Lower leg skin (tissue), 4 donors: ENCODE data around the gene NGB. TPM values are rescaled to one million over a fixed set of nuclear protein-coding genes. Genes with fewer than 3 reads are reported as not detected.

Experiments
- DNase-seq, 2 donors: peaks; one replicate each; pipeline ENCODE4 v3.0.0-alpha.2; 2019; ENCODE audit warnings: low spot score in 2 of 2
- H3K4me3 ChIP-seq: fragments of 200-600 bp; sonication (generic); 2 replicates; pipeline ENCODE4 v1.5.1; 2017; ENCODE audit warnings: mild to moderate bottlenecking, low read depth; ENCODE audit not compliant: poor library complexity, severe bottlenecking
- POLR2A ChIP-seq, 2 donors: fragments of 450-650 bp; IDR thresholded peaks; one replicate each; pipeline ENCODE4 v1.6.1; 2016 to 2017; ENCODE audit warnings: antibody characterized with exemption in 2 of 2, mild to moderate bottlenecking in 1 of 2, moderate library complexity in 1 of 2
- WGBS, 2 donors: methylation state at CpG; one replicate each; pipeline ENCODE4 v1.1.5; 2018; 5-methylcytosine and 5-hydroxymethylcytosine counted together
- intact Hi-C: fragments of 100-400 bp; cut with DNase I; formaldehyde crosslinking; loops from one replicate; pipeline ENCODE4 v1.15.0; 2023; ENCODE audit warnings: low total_unique reads
- total RNA-seq, 4 donors: library from RNA; depleted of rRNA; stranded (reverse); fragments of >200 nt; gene quantifications; one replicate each; pipeline ENCODE4 v1.1.0, GENCODE V29; 2016
- TF ChIP-seq, protein P1 (sequence below), 3 donors: fragments of 450-650 bp; IDR thresholded peaks; one replicate each; pipeline ENCODE4 v1.5.1; 2016; ENCODE audit warnings: antibody characterized with exemption in 3 of 3, mild to moderate bottlenecking in 3 of 3, moderate library complexity in 2 of 3

Gene NGB
- total RNA-seq, 4 donors from 2014 or later = not detected

DNA sequence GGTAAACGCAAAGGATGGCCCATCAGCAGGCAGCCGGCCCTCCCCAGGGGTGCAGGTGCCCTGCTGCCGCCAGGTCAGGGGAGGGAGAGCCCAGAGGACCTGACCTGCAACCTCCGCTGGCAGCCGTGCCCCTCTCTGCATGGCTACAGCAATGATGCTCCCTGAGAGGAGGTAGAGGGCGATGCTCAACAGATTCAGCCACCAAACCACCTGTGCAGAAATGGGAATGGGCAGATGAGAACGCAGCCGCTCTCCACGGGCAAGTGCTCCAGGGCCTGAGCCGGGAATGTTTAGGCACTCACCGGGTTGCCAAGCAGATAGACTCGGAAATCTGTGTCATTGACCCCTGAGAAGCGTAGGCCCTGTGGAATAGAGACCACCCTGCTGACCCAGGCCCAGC is 8.7 kb upstream of the NGB start:
- no peak for DNase-seq
- intact Hi-C loops = no loop called here
- H3K4me3 ChIP-seq = no peak overlapping the region
- TF ChIP-seq POLR2A (IDR thresholded peaks at IDR 0.05) = no peak
- TF ChIP-seq, protein P1, sequence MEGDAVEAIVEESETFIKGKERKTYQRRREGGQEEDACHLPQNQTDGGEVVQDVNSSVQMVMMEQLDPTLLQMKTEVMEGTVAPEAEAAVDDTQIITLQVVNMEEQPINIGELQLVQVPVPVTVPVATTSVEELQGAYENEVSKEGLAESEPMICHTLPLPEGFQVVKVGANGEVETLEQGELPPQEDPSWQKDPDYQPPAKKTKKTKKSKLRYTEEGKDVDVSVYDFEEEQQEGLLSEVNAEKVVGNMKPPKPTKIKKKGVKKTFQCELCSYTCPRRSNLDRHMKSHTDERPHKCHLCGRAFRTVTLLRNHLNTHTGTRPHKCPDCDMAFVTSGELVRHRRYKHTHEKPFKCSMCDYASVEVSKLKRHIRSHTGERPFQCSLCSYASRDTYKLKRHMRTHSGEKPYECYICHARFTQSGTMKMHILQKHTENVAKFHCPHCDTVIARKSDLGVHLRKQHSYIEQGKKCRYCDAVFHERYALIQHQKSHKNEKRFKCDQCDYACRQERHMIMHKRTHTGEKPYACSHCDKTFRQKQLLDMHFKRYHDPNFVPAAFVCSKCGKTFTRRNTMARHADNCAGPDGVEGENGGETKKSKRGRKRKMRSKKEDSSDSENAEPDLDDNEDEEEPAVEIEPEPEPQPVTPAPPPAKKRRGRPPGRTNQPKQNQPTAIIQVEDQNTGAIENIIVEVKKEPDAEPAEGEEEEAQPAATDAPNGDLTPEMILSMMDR (IDR thresholded peaks at IDR 0.05) = no peak
- WGBS, 2 donors = 93 to 95% methylated on average over 13 of the region's 13 CpGs

DNA sequence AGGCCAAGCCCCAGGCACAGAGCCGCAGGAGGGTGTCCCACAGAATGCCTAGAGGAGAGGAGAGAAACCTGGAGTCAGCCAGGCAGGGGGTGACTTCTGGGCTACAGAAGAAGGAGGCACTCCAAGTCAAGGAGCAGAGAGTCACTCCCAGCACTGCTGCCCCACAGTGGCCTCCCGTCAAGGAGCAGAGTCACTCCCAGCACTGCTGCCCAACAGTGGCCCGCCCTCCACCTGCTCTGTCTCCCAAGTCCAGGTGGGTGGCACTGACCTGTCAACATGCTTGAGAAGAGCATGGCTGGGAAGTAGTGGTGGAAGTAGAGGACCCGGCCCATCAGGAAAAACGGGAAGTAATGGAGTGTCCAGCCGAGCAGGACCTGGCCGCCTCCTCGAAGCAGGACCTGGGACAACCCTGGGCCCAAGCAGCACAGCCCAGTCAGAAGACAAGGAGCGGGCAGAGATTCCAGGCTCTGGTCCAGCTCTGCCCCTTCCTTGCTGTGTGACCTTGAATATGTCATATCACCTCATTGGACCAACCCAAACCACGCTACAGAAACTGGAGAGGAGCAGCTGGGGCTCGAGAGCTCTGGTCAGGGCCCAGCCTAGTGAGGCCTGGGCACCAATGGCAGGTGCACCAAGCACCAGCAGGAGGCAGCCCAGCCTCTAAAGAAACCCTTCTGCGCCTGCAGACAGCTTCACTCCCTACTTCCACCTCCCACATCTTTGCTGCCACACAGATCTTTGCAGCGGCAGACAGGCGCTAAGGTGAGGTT is 7.6 kb upstream of the NGB start:
- intact Hi-C loops = no loop called here
- TF ChIP-seq POLR2A (IDR thresholded peaks at IDR 0.05) = no peak
- no peak for DNase-seq
- 90 to 93% methylated on average over 14 of the region's 14 CpGs for WGBS, 2 donors
- no peak overlapping the region for H3K4me3 ChIP-seq

DNA sequence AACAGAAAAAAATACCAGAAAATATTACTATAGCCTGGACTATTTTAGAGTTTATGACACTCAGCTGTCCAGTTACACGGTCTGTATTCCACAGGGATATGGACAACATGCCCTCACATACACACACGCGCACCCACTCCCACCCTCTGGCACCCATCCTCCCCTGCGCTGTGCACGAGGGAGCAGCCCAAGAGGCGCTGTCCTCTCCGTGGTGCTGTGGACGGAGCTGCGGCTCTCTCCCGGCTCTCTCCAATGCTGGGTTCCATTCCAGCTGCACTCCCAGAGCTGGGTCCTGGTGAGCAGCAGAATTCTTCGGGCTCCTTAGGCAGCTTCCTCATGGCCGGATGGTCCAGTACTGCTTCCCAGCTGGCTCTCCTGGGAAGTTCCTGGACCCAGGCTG is 6.0 kb upstream of the NGB start:
- H3K4me3 ChIP-seq = no peak overlapping the region
- DNase-seq = no peak
- TF ChIP-seq, protein P1 (IDR thresholded peaks at IDR 0.05) = no peak
- TF ChIP-seq POLR2A (IDR thresholded peaks at IDR 0.05) = no peak
- 86% methylated on average over 12 of the region's 12 CpGs for WGBS, 2 donors
- intact Hi-C loops = no loop called here

GRCh38 chr14:77276295-77276935 is 5.4 kb upstream of the NGB start:
- WGBS, 2 donors = 85 to 89% methylated on average over 15 of the region's 15 CpGs
- no peak overlapping the region for H3K4me3 ChIP-seq
- no peak for TF ChIP-seq POLR2A (IDR thresholded peaks at IDR 0.05)
- TF ChIP-seq, protein P1 (IDR thresholded peaks at IDR 0.05) = no peak
- DNase-seq = no peak
- intact Hi-C loops = no loop called here

- 57 to 62% methylated on average over 8 of the region's 8 CpGs for WGBS, 2 donors
- H3K4me3 ChIP-seq = no peak overlapping the region
- no peak for TF ChIP-seq POLR2A (IDR thresholded peaks at IDR 0.05)
- TF ChIP-seq, protein P1 (IDR thresholded peaks at IDR 0.05) = no peak
- intact Hi-C loops = no loop called here
- no peak for DNase-seq
These were observed 4.6 kb upstream of the NGB start for GRCh38 chr14:77275601-77276017.

GRCh38 chr14:77275041-77275580 is 4.1 kb upstream of the NGB start:
- no peak for DNase-seq
- H3K4me3 ChIP-seq = no peak overlapping the region
- WGBS, 2 donors = 58 to 73% methylated on average over 5 of the region's 5 CpGs
- intact Hi-C loops = no loop called here
- TF ChIP-seq POLR2A (IDR thresholded peaks at IDR 0.05) = no peak
- TF ChIP-seq, protein P1 (IDR thresholded peaks at IDR 0.05) = no peak
